Measurements from ENCODE around the gene TLE7.

DNA sequence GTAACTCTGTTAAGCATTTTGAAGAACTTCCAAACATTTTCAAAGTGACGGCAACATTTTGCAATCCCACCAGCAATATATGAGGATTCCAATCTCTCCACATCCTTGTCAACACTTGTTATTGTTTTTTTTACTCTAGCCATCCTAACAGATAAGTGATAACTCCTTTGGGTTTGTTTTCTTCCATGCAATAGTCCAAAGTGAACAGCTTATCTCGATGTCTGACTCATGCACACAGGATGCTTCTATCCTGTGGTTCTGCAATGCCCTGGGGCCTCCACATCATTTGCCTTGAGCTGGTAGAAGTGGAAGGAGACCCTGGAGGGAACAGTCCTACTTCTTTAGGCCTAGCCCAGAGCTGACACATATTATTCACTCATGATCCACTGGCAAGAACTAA is 13.0 kb downstream of the TLE7 start:
- TF ChIP-seq, protein P1, sequence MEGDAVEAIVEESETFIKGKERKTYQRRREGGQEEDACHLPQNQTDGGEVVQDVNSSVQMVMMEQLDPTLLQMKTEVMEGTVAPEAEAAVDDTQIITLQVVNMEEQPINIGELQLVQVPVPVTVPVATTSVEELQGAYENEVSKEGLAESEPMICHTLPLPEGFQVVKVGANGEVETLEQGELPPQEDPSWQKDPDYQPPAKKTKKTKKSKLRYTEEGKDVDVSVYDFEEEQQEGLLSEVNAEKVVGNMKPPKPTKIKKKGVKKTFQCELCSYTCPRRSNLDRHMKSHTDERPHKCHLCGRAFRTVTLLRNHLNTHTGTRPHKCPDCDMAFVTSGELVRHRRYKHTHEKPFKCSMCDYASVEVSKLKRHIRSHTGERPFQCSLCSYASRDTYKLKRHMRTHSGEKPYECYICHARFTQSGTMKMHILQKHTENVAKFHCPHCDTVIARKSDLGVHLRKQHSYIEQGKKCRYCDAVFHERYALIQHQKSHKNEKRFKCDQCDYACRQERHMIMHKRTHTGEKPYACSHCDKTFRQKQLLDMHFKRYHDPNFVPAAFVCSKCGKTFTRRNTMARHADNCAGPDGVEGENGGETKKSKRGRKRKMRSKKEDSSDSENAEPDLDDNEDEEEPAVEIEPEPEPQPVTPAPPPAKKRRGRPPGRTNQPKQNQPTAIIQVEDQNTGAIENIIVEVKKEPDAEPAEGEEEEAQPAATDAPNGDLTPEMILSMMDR (IDR thresholded peaks at IDR 0.05) = no peak
- no peak for TF ChIP-seq POLR2A (IDR thresholded peaks at IDR 0.05)

All from right lobe of liver (tissue), 4 donors.